ENCODE data around the gene MTCL1. TPM values are rescaled to one million over a fixed set of nuclear protein-coding genes. Genes with fewer than 3 reads are reported as not detected.

Gene MTCL1
- total RNA-seq, 1 experiment from 2014 or later = 297 TPM

DNA sequence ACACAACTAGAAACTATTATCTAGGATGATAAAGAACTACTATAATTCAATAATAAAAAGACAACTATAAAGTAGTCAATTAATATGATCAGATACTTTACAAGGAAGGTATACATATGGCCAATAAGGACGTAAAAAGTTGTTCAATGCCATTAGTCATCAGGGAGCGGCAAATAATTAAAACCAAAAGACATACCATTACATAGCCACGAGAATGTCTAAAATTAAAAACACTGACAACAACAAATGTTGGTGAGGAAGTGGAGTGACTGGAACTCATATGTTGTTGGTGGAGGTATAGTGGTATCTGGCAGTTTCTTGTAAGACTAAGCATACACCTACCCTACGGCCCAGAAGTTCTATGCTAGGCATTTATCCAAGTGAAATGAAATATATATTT is 152.4 kb downstream of the MTCL1 start:
- no TSS peak for BruUV-seq (replicated peaks)
- no peaks in the 10 kb centered on the region for H3K9me3 Mint-ChIP-seq (ENCODE audit: low read depth, unreplicated experiment)
- H3K27ac Mint-ChIP-seq (ENCODE audit: unreplicated experiment) = no peak overlapping the region
- H3K27me3 Mint-ChIP-seq (ENCODE audit: unreplicated experiment) = no peaks in the 10 kb centered on the region
- no peak for DNase-seq
- no peaks in the 10 kb centered on the region for H3K36me3 Mint-ChIP-seq (ENCODE audit: insufficient read depth, unreplicated experiment)
- CTCF ChIA-PET = interaction anchor here (0.6 kb wide), 1 partner anchor 48 kb away, joined by 3 read pairs; no protein-coding TSS in a partner anchor
- intact Hi-C loops (cut with micrococcal nuclease; ENCODE audit: unreplicated experiment) = no loop called here
- TF ChIP-seq CTCF (IDR thresholded peaks at IDR 0.05; ENCODE audit: unreplicated experiment) = no peak
- H3K4me3 Mint-ChIP-seq (ENCODE audit: low read depth, unreplicated experiment) = no peak overlapping the region
- peaks cover 23% of the 10 kb centered on the region for H3K4me1 Mint-ChIP-seq (ENCODE audit: low read depth, unreplicated experiment)

DNA sequence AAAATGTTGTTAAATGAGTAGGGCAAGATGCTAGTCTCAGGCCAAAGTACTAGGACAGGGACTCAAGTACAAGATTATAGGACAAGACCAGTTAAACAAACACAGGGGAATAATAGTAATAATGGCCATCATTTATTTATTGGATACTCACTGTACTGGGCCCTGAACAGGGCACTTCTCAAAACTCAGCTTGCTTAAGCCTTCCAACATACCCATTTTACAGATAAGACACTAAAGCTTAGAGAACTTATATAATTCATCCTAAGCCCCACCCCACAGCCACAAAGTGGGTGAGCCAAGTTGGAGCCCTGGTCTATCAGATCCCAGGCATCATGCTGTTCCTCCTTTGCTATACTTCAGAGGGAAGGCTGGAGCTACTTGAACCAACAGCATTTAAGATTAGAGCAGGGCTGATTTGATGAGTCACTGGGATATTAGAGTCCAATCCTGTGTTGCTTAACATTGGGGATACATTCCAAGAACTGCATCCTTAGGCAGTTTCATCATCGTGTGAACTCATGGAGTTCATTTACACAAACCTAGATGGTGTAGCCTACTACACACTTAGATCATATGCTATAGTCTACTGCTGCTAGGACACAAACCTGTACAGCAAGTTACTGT is 153.6 kb downstream of the MTCL1 start:
- H3K27me3 Mint-ChIP-seq (ENCODE audit: unreplicated experiment) = no peaks in the 10 kb centered on the region
- no TSS peak for BruUV-seq (replicated peaks)
- intact Hi-C loops (cut with micrococcal nuclease; ENCODE audit: unreplicated experiment) = no loop called here
- no peak for TF ChIP-seq CTCF (IDR thresholded peaks at IDR 0.05; ENCODE audit: unreplicated experiment)
- H3K36me3 Mint-ChIP-seq (ENCODE audit: insufficient read depth, unreplicated experiment) = no peaks in the 10 kb centered on the region
- no peak overlapping the region for H3K27ac Mint-ChIP-seq (ENCODE audit: unreplicated experiment)
- CTCF ChIA-PET = no interaction called here
- H3K4me1 Mint-ChIP-seq (ENCODE audit: low read depth, unreplicated experiment) = peaks cover 23% of the 10 kb centered on the region
- DNase-seq = peak; percentile 20
- no peaks in the 10 kb centered on the region for H3K9me3 Mint-ChIP-seq (ENCODE audit: low read depth, unreplicated experiment)
- H3K4me3 Mint-ChIP-seq (ENCODE audit: low read depth, unreplicated experiment) = no peak overlapping the region

DNA sequence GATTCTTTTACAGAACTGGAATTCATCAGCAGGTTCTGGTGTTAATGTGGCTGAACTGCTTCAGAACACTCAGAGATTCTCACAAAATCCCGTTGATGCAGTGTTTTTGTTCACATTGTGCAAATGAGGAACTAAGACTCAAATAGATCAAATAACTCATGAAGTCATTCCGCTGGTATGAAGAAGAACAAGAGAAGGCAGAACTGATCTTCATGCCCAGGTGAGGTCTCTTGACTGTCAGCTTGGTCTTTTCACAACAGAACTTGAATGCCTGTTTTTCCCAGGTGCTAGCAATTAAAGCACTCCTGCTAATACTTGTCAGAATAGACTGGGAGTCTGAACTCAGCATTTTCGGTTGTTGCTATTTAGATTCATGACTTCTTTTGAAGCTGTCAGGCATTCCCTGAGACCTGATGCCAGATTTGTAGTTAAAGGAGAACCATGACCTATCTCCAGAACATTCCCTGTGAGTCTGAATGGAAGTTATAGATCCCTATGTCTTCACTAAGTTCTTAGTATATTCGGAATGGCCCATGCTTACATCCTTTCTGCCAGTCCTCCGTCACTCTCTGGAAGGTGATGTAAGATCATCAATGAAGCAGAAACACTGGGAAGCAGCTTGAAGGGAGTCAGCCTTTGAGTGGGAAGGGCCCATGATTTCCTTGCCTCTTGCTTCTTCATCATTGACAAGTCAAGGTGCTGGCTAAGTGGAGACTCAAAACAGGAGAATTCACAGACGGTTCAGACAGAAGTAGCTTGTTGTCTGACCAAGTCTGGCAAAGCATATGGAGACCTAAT is 155.7 kb downstream of the MTCL1 start:
- H3K36me3 Mint-ChIP-seq (ENCODE audit: insufficient read depth, unreplicated experiment) = no peaks in the 10 kb centered on the region
- no peak for DNase-seq
- H3K4me1 Mint-ChIP-seq (ENCODE audit: low read depth, unreplicated experiment) = peaks cover 23% of the 10 kb centered on the region
- no TSS peak for BruUV-seq (replicated peaks)
- TF ChIP-seq CTCF (IDR thresholded peaks at IDR 0.05; ENCODE audit: unreplicated experiment) = no peak
- CTCF ChIA-PET = no interaction called here
- H3K9me3 Mint-ChIP-seq (ENCODE audit: low read depth, unreplicated experiment) = no peaks in the 10 kb centered on the region
- H3K27me3 Mint-ChIP-seq (ENCODE audit: unreplicated experiment) = no peaks in the 10 kb centered on the region
- H3K27ac Mint-ChIP-seq (ENCODE audit: unreplicated experiment) = no peak overlapping the region
- H3K4me3 Mint-ChIP-seq (ENCODE audit: low read depth, unreplicated experiment) = no peak overlapping the region
- intact Hi-C loops (cut with micrococcal nuclease; ENCODE audit: unreplicated experiment) = no loop called here

DNA sequence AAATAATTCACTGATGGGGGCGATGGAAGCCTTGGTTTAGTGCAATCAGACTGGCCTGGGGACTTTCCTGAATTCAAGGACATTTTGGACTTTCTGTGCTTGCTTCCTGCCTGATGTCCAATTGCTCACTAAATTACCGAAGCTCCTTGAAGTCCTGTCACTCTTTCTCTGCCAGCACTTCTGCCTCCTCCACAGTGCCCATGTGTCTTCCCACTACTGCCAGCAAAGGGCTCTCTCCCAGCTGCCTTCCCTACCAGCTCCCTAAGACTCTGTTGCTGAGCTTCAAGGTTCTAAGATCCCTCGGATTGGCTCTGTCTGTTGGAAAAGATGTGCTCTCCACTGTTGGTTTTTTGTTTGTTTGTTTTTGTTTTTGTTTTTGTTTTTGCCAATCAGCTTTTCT is 158.1 kb downstream of the MTCL1 start:
- H3K27me3 Mint-ChIP-seq (ENCODE audit: unreplicated experiment) = no peaks in the 10 kb centered on the region
- H3K36me3 Mint-ChIP-seq (ENCODE audit: insufficient read depth, unreplicated experiment) = no peaks in the 10 kb centered on the region
- no peak overlapping the region for H3K4me3 Mint-ChIP-seq (ENCODE audit: low read depth, unreplicated experiment)
- TF ChIP-seq CTCF (IDR thresholded peaks at IDR 0.05; ENCODE audit: unreplicated experiment) = no peak
- DNase-seq = no peak
- CTCF ChIA-PET = no interaction called here
- H3K27ac Mint-ChIP-seq (ENCODE audit: unreplicated experiment) = no peak overlapping the region
- intact Hi-C loops (cut with micrococcal nuclease; ENCODE audit: unreplicated experiment) = no loop called here
- no TSS peak for BruUV-seq (replicated peaks)
- H3K4me1 Mint-ChIP-seq (ENCODE audit: low read depth, unreplicated experiment) = peaks cover 23% of the 10 kb centered on the region
- H3K9me3 Mint-ChIP-seq (ENCODE audit: low read depth, unreplicated experiment) = no peaks in the 10 kb centered on the region

Measured in Calu3 (cell line).